Liver (tissue), 9 donors: ENCODE measurements around the gene MASP2. TPM values are rescaled to one million over a fixed set of nuclear protein-coding genes. Genes with fewer than 3 reads are reported as not detected.

Source experiments
- DNase-seq: peaks from one replicate; pipeline ENCODE4 v3.0.0-alpha.2; 2017; ENCODE audit warnings: low spot score
- H3K27ac ChIP-seq, 2 donors: one replicate each; pipeline ENCODE4 v1.7.0; 2013; ENCODE audit warnings: inconsistent platforms in 2 of 2, low read length in 2 of 2, control low read depth in 1 of 2, low read depth in 1 of 2, mild to moderate bottlenecking in 1 of 2
- H3K27me3 ChIP-seq, 4 donors: one replicate each; pipeline versions ENCODE4 v1.6.1 to v1.7.0; 2013; ENCODE audit warnings: low read length in 3 of 4, inconsistent platforms in 1 of 4, mild to moderate bottlenecking in 1 of 4, moderate library complexity in 1 of 4; ENCODE audit not compliant: control insufficient read depth in 4 of 4, insufficient read depth in 4 of 4
- H3K36me3 ChIP-seq, 4 donors: one replicate each; pipeline versions ENCODE4 v1.6.1 to v1.7.0; 2013; ENCODE audit warnings: low read length in 3 of 4, mild to moderate bottlenecking in 3 of 4, low read depth in 1 of 4, moderate library complexity in 1 of 4; ENCODE audit not compliant: control insufficient read depth in 4 of 4, insufficient read depth in 3 of 4
- H3K4me1 ChIP-seq, 4 donors: one replicate each; pipeline versions ENCODE4 v1.6.1 to v1.7.0; 2013; ENCODE audit warnings: low read length in 3 of 4, mild to moderate bottlenecking in 3 of 4, moderate library complexity in 1 of 4; ENCODE audit not compliant: control insufficient read depth in 4 of 4, insufficient read depth in 4 of 4
- H3K4me3 ChIP-seq, 3 donors: one replicate each; pipeline versions ENCODE4 v1.6.1 to v1.7.0; 2013; ENCODE audit warnings: low read length in 3 of 3, control low read depth in 1 of 3, low read depth in 1 of 3, mild to moderate bottlenecking in 1 of 3
- H3K9ac ChIP-seq, 2 donors: one replicate each; pipeline ENCODE4 v1.7.0; 2013; ENCODE audit warnings: low read length in 2 of 2, mild to moderate bottlenecking in 2 of 2, moderate library complexity in 2 of 2, control low read depth in 1 of 2, low read depth in 1 of 2
- H3K9me3 ChIP-seq, 4 donors: one replicate each; pipeline versions ENCODE4 v1.6.1 to v1.7.0; 2013; ENCODE audit warnings: low read length in 3 of 4; ENCODE audit not compliant: control insufficient read depth in 4 of 4
- EGR1 ChIP-seq, 2 donors: IDR thresholded peaks; 2 replicates each; pipeline ENCODE4 v1.6.1; 2016 to 2018; ENCODE audit warnings: antibody characterized with exemption in 2 of 2, low read depth in 2 of 2
- FOXA2 ChIP-seq: IDR thresholded peaks from 2 replicates; pipeline ENCODE4 v1.6.1; 2016; ENCODE audit warnings: antibody characterized with exemption
- HNF4G ChIP-seq: IDR thresholded peaks from 2 replicates; pipeline ENCODE4 v1.6.1; 2016; ENCODE audit warnings: antibody characterized with exemption
- JUND ChIP-seq, 2 donors: IDR thresholded peaks; 2 replicates each; pipeline ENCODE4 v1.6.1; 2016; ENCODE audit warnings: antibody characterized with exemption in 2 of 2
- REST ChIP-seq: IDR thresholded peaks from 2 replicates; pipeline ENCODE4 v1.6.1; 2016; ENCODE audit warnings: antibody characterized with exemption, mild to moderate bottlenecking
- RXRA ChIP-seq, 2 donors: IDR thresholded peaks; 2 replicates each; pipeline ENCODE4 v1.6.1; 2017 to 2018; ENCODE audit warnings: antibody characterized with exemption in 2 of 2, mild to moderate bottlenecking in 1 of 2
- SP1 ChIP-seq: IDR thresholded peaks from 2 replicates; pipeline ENCODE4 v1.6.1; 2018; ENCODE audit warnings: antibody characterized with exemption, mild to moderate bottlenecking
- TAF1 ChIP-seq: conservative IDR thresholded peaks from 2 replicates; pipeline ENCODE4 v1.6.1; 2016; ENCODE audit warnings: antibody characterized with exemption, mild to moderate bottlenecking
- YY1 ChIP-seq: IDR thresholded peaks from 2 replicates; pipeline ENCODE4 v1.6.1; 2016; ENCODE audit warnings: antibody characterized with exemption, mild to moderate bottlenecking
- WGBS: extraction: QIAGEN DNeasy Blood & Tissue Kit; methylation state at CpG from one replicate; pipeline ENCODE4 v1.1.7; 2013; 5-methylcytosine and 5-hydroxymethylcytosine counted together
- polyA plus RNA-seq, 2 donors: library from polyadenylated mRNA; stranded (reverse) in 1 of 2; unstranded in 1 of 2; fragments of 200-250 nt in 1 of 2; fragments of >200 nt in 1 of 2; fragmentation: Nextera tagmentation in 1 of 2; extraction: Ambion mirVana in 1 of 2; gene quantifications; one replicate each; pipeline versions ENCODE4 v1.2.1 to v1.2.3, GENCODE V29; 2013 to 2015
- total RNA-seq, 2 donors: library from RNA; depleted of rRNA; stranded (reverse); fragments of >200 nt; gene quantifications; one replicate each; pipeline ENCODE4 v1.2.3, GENCODE V29; 2014
- TF ChIP-seq, protein P1 (sequence below): fragments of 150-350 bp; IDR thresholded peaks from 2 replicates; pipeline ENCODE4 v1.5.1; 2017; ENCODE audit warnings: improper control_type of control experiment, low read depth, low read length; ENCODE audit not compliant: missing input control
- TF ChIP-seq, protein P2 (sequence below): IDR thresholded peaks from 2 replicates; pipeline ENCODE4 v1.6.1; 2016; ENCODE audit warnings: antibody characterized with exemption
- TF ChIP-seq, protein P3 (sequence below): IDR thresholded peaks from 2 replicates; pipeline ENCODE4 v1.6.1; 2016; ENCODE audit warnings: antibody characterized with exemption
- donor health status: healthy.
- donor health status: healthy.
- donor health status: healthy.
- donor health status: healthy.
- donor health status: healthy.

Gene MASP2
- total and polyA plus RNA-seq, 4 donors, result 30.0 to 530 (median 213) TPM

GRCh38 chr1:11068600-11069473 lies 21.8 kb upstream of the MASP2 start:
- H3K27me3 ChIP-seq, result no peaks in the 10 kb centered on the region
- no peaks in the 10 kb centered on the region for H3K9me3 ChIP-seq
- H3K27ac ChIP-seq, result no peak overlapping the region
- H3K9ac ChIP-seq, result no peak overlapping the region
- DNase-seq, result no peak
- no peak for TF ChIP-seq JUND (IDR thresholded peaks at IDR 0.05)
- TF ChIP-seq, protein P1, sequence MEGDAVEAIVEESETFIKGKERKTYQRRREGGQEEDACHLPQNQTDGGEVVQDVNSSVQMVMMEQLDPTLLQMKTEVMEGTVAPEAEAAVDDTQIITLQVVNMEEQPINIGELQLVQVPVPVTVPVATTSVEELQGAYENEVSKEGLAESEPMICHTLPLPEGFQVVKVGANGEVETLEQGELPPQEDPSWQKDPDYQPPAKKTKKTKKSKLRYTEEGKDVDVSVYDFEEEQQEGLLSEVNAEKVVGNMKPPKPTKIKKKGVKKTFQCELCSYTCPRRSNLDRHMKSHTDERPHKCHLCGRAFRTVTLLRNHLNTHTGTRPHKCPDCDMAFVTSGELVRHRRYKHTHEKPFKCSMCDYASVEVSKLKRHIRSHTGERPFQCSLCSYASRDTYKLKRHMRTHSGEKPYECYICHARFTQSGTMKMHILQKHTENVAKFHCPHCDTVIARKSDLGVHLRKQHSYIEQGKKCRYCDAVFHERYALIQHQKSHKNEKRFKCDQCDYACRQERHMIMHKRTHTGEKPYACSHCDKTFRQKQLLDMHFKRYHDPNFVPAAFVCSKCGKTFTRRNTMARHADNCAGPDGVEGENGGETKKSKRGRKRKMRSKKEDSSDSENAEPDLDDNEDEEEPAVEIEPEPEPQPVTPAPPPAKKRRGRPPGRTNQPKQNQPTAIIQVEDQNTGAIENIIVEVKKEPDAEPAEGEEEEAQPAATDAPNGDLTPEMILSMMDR, result no peak
- TF ChIP-seq FOXA2, result no peak
- TF ChIP-seq REST, result no peak
- TF ChIP-seq, protein P2, sequence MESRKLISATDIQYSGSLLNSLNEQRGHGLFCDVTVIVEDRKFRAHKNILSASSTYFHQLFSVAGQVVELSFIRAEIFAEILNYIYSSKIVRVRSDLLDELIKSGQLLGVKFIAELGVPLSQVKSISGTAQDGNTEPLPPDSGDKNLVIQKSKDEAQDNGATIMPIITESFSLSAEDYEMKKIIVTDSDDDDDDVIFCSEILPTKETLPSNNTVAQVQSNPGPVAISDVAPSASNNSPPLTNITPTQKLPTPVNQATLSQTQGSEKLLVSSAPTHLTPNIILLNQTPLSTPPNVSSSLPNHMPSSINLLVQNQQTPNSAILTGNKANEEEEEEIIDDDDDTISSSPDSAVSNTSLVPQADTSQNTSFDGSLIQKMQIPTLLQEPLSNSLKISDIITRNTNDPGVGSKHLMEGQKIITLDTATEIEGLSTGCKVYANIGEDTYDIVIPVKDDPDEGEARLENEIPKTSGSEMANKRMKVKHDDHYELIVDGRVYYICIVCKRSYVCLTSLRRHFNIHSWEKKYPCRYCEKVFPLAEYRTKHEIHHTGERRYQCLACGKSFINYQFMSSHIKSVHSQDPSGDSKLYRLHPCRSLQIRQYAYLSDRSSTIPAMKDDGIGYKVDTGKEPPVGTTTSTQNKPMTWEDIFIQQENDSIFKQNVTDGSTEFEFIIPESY, result no peak
- no peak for TF ChIP-seq TAF1
- no peak for TF ChIP-seq RXRA (IDR thresholded peaks at IDR 0.05)
- TF ChIP-seq HNF4G, result no peak
- TF ChIP-seq, protein P3, sequence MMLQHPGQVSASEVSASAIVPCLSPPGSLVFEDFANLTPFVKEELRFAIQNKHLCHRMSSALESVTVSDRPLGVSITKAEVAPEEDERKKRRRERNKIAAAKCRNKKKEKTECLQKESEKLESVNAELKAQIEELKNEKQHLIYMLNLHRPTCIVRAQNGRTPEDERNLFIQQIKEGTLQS, result no peak
- no peak for TF ChIP-seq EGR1 (IDR thresholded peaks at IDR 0.05; ENCODE audit: low read depth in 2 of 2)
- TF ChIP-seq YY1, result no peak
- TF ChIP-seq SP1, result no peak
- peaks cover 17 to 74% (median 46%) of the 10 kb centered on the region in 4 donors for H3K36me3 ChIP-seq
- no peaks in the 10 kb centered on the region for H3K4me1 ChIP-seq
- WGBS, result 92% methylated on average over 17 of the region's 17 CpGs
- no peak overlapping the region for H3K4me3 ChIP-seq
